Activated CD8-positive, alpha-beta memory T cell treated with anti-CD3 and anti-CD28 coated beads for 24 hours (primary cell): ENCODE results near the gene IVL.

Experiments used
- DNase-seq: peaks from one replicate; pipeline ENCODE4 v3.0.0-alpha.2; 2020

Gene IVL, protein sequence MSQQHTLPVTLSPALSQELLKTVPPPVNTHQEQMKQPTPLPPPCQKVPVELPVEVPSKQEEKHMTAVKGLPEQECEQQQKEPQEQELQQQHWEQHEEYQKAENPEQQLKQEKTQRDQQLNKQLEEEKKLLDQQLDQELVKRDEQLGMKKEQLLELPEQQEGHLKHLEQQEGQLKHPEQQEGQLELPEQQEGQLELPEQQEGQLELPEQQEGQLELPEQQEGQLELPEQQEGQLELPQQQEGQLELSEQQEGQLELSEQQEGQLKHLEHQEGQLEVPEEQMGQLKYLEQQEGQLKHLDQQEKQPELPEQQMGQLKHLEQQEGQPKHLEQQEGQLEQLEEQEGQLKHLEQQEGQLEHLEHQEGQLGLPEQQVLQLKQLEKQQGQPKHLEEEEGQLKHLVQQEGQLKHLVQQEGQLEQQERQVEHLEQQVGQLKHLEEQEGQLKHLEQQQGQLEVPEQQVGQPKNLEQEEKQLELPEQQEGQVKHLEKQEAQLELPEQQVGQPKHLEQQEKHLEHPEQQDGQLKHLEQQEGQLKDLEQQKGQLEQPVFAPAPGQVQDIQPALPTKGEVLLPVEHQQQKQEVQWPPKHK

DNA sequence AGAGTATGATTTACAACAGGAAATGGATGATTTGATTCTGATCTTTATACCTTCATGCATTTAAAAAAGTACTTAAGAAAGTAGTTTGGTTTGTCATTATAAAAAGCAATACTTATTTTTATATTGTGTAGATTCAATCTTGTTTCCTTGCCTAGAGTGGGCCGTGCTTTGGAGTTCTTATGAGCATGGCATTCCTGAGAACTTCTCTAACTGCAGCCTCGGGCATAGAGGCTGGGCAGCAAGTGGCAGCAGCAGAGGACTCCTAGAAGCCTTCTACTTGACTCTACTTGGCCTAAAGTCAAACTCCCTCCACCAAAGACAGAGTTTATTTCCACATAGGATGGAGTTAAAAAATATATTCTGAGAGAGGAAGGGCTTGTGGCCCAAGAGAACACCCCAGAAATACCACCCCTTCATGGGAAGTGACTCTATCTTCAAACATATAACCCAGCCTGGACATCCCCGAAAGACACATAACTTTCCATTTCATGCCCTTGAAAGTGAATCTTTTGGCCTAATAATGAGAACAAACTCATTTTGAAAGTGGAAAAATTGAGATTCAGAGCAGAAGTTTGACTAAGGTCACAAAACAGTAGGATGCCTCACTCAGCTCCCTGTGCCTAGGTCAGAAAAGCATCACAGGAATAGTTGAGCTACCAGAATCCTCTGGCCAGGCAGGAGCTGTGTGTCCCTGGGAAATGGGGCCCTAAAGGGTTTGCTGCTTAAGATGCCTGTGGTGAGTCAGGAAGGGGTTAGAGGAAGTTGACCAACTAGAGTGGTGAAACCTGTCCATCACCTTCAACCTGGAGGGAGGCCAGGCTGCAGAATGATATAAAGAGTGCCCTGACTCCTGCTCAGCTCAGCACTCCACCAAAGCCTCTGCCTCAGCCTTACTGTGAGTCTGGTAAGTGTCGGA lies at the start of gene IVL:
Gene IVL (plus strand): TSS at position 861 of the 916 bp plus-strand sequence. CDS start 1,252 bp downstream, outside the sequence.
- DNase-seq: no peak

DNA sequence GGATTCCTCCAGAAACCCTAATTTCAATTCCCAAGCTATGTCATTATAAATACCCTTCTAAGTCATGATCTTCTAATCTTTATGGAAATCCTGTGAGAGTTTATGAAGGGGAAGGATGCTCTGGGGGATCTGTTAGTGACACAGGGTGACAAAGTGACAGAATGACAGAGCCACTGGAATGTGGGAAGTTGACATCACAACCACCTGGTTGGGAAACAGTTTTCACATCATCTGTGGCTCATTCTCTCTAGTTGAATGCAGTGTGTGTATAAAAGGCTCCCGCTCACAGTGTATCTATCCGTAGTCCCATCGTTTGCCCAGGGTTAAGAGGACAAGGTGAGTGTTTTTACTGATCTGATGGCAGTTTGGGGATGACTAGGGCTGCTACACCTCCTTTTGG lies 48.6 kb upstream of the IVL start, which contains the start of gene LCE7A:
Gene LCE7A (plus strand): TSS at position 301 of the 400 bp plus-strand sequence. CDS start 702 bp downstream, outside the sequence.
- DNase-seq: no peak

GRCh38 chr1:152860129-152860528 lies 48.2 kb upstream of the IVL start:
- DNase-seq: no peak

DNA sequence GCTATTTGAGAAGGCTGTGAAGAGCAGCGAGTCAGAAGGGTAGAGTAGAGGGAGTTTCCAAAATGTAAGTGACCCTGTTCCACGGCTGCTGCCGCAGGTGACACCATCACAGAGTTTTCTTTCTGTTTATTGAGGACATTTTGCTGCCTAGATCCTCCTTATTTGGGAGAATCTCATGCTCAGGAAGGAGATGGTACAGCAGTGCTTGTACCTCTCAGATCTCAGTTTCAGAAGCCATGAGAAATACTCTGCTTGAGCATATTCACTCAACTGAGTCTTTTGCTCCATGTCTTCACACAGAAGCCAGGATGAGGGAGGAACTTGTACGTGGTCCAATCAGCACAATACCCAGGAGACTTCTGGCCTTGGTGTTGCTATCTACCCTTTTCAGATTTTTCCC lies 47.0 kb upstream of the IVL start:
- DNase-seq: no peak

DNA sequence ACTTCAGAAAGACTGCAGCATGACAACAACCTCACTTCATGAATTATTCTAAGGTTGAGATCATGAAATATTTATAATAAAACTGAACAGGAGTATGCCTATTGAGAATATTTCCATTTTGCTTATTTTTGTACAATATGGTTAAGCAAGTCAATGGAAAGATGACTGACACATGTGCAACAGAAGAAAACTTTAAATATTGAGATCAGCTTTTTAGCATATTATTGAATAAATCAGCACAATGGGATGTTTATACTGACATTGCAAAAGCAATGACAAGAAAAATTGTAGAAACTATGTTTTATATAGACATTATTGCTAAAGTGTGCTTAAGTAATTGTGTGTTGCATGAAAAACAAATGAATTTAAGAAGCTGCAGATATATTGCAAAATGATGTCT lies 43.9 kb upstream of the IVL start:
- no peak for DNase-seq

- no peak for DNase-seq
Measured at GRCh38 chr1:152866321-152866720, 42.0 kb upstream of the IVL start.

- DNase-seq: peak; percentile 76
Measured at GRCh38 chr1:152869808-152870419, 38.4 kb upstream of the IVL start.

DNA sequence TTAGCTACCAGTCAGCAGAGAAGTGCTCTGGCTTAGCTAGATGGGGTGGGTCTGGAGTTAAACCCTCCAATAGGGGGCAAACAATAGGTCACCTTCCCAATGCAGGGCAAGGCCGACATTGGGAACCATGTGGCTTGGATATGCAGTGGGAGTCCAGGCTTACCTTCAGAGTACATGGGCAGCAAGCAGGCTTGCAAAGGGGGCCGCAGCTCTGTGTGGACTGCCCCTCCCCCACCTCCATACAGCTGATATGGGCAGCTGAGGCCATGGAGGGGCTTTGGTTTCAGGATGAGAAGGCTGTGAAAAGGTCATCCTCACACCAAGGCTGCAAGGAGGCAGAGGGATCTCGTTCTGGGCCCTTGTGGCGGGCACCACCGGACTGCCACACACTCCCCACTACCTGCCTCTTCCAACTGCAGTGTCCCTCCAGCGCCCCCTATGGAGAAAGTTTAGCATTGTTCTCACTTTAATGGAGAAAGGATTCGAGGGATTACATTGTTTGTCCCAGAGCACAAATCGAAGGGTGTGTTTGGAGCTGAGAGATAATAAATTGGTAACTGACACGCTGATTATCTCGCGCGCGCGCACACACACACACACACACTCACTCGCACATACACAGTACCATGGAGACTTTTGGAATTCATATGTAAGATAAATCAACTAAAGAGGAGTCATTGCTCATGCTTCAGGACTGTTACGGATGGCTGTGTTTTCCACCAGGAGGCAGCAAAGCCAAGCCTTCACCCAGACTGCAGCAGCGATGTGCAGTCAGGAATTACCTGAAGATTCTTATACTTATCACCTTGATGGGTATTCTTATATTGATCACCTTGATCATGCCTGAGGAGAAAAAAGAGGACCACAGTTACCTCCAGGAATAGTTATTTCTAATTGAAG lies 37.3 kb upstream of the IVL start:
- DNase-seq: no peak

GRCh38 chr1:152871731-152872126 lies 36.6 kb upstream of the IVL start:
- DNase-seq: no peak

- DNase-seq: no peak
Measured at GRCh38 chr1:152873495-152873894, 34.9 kb upstream of the IVL start.

GRCh38 chr1:152876827-152877226 lies 31.5 kb upstream of the IVL start:
- no peak for DNase-seq

DNA sequence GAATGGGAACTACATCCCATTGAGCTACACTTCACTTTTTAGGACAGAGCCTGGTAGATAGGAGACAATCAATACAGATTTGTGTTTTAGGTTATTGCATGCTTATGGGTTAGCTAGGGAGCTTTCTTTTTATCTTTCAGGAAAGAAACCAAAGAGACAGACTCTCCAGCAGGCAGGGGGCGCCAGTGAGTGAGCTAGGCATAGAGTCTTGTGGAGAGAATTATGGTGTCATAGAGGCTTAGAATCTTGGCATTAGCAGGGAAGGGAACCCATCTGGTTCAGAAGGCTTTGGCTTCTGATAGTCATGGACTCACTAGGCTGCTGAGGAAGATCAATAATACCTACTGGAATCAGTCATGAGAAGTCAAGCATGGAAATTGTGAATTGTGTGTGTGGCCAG lies 30.3 kb upstream of the IVL start, which contains the start of gene SMCP:
Gene SMCP (plus strand): TSS at position 281 of the 400 bp plus-strand sequence. CDS start 6,101 bp downstream, outside the sequence.
- no peak for DNase-seq

GRCh38 chr1:152879559-152880198 lies 28.7 kb upstream of the IVL start:
- DNase-seq: no peak

- DNase-seq: no peak
Measured at GRCh38 chr1:152880316-152880715, 28.0 kb upstream of the IVL start.

GRCh38 chr1:152880907-152881306 lies 27.4 kb upstream of the IVL start:
- no peak for DNase-seq

DNA sequence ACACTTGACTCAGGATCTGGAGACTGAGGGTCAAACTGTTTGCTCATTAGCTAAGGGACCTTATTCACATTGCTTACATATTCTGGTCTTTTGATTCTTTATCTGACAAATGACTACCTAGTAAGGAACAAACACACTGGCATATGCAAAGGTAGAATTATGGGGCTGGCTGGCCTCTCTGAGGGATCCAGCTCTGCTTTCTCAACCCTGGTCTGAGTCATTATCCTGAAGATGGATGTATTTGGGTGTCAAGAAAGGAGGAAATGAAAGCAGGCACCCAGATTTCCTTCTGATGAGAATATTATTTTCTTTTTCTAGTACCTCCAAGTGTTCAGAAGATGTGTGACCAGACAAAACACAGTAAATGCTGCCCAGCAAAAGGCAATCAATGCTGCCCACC lies 24.3 kb upstream of the IVL start:
- no peak for DNase-seq

- DNase-seq: no peak
Measured at GRCh38 chr1:152884506-152884905, 23.8 kb upstream of the IVL start.

DNA sequence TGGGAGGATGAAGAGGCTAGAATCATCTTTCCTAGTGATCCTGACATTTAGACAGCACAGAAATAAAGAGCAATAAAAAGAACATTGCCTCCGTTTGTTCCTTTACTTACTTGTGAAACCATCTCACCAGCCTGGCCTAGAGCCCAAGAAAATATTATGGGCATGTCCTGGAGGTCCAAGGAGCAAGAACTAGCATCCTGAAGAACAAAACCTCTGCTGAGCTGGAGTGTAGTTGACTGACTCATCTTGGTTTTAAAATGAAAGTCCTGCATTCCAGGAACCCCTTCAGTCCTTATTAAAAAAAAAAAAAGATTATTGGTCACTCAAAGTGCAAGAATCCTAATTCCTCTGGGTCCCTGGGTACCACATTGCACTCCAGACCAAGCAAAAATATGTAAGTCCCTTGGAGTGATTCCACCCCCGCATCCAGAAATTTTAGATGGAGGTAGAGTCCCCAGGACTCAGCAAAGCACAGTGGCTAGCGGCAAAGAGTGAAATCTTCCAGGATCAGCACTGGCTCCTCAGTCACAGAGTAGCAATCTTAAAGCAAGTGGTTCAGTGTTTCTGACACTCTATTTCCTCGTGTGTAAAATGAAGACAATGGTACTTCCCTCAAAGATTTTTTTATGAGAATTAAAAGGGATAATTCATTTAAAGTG lies 23.3 kb upstream of the IVL start:
- DNase-seq: no peak

- DNase-seq: no peak
Measured at GRCh38 chr1:152886085-152886484, 22.3 kb upstream of the IVL start.

DNA sequence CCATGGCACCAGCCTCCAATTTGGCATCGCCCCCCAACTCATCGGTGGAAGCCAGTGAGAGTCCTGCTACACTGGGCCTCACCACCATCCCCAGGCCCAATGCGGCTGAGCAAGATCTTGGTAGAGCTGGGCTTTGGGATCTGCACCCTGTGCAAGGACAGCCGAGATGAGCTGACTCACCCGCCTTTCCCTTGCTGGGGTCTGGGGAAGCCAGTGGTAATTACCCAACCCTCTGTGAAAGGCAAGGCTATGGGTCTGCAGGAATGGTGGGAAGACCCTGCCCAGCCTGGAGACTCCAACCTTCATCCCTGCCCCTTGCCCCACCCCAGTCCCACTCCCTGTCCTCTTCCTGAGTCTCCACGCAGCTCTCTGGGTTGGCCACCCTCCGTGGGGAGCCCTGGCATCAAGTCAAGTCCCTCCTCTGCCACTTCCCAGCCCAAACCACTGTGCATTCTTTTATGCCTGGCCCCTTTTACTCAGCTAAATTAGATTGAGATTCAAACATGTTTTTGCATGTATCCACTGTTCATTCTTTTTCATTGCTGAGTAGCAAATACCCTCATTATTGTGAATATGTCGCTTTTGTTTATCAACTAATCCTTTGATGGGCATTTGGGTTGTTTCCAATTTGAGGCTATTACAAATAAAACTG lies 21.5 kb upstream of the IVL start:
- DNase-seq: no peak
